GM21576 (cell line): ENCODE results near the gene BPTF.
"Not testable (repeated sequence)": the region's sequence is repeated elsewhere in the genome, so short reads cannot be mapped to it uniquely, and the experiment has no call there.

Experiments used
- ATAC-seq: cut with Tn5 transposase; IDR thresholded peaks from one replicate; pipeline ENCODE4 v1.9.1; 2021; ENCODE audit warnings: mild to moderate bottlenecking, moderate library complexity; ENCODE audit not compliant: unreplicated experiment

The BPTF gene

DNA sequence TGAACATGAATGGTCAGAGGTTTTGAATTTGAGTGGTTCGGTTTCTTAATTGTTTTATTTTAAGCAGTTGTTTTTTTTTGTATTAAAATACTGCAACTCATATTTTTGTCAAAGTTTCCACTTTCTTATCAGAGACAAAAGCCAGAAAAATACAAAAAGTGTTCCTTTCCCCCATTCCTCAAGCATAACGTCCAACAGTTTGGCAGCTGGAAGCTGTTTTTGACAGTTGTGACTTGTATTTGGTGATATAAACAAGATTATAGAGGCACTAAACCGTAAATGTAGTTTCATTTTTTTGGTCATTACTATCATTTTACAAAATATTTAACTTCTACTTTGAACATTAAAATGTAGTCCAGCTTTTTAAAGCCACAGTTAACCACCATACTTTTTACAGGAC lies 135.0 kb downstream of the BPTF start:
- not testable (repeated sequence) for ATAC-seq

DNA sequence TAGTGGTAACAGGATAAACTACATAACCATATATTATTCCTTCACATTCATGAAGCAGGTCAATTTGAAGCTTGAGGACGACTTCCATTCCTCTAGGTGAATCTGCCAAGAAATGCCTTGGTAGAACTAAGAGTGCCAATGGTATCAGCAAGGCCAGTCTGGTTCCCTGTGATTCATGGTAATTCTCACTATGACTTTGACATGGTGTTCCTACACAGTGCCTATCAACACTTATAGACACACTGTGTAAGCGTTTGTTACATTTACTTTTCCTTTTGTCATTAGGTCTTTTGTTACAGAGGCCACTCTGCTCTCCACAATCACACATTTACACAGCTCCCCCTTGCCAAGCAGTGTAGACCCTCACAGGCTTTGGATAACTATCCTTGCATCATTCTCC lies 136.9 kb downstream of the BPTF start:
- ATAC-seq = not testable (repeated sequence)

DNA sequence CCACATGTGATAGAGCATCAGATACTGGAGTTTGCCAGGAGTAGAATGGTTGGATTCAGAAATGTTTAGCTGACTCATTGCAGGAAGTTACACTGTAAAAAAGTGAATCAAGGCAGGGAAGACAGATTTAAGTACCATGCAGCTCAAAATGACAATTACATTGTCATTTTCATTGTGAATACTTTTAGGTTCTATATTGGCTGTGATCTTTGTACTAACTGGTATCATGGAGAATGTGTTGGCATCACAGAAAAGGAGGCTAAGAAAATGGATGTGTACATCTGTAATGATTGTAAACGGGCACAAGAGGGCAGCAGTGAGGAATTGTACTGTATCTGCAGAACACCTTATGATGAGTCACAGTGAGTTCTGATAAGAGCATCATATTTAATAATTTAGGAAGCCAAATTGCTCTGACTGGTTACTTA lies 137.9 kb downstream of the BPTF start:
- not testable (repeated sequence) for ATAC-seq

GRCh38 chr17:67970783-67971182 lies 145.5 kb downstream of the BPTF start:
- no peak for ATAC-seq

GRCh38 chr17:67974185-67974584 lies 148.9 kb downstream of the BPTF start:
- ATAC-seq = no peak

DNA sequence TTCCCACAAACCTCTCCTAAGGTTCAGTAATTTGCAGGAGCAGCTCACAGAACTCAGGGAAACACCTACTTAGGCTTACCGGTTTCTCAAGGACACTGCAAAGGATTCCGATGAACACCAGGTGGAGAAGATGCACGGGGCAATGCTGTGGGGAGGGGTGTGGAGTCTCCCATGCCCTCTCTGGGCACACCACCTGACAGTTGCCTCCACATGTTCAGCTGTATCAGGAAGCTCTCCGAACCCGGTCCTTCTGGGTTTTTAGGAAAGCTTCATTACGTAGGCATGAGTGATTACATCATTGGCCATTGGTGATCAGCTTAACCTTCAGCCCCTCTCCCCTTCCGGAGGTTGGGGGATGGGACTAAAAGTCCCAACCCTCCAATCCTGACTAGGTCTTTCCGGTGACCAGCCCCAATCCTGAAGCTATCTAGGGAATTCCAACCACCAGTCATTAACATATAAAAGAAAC lies 149.3 kb downstream of the BPTF start:
- no peak for ATAC-seq

DNA sequence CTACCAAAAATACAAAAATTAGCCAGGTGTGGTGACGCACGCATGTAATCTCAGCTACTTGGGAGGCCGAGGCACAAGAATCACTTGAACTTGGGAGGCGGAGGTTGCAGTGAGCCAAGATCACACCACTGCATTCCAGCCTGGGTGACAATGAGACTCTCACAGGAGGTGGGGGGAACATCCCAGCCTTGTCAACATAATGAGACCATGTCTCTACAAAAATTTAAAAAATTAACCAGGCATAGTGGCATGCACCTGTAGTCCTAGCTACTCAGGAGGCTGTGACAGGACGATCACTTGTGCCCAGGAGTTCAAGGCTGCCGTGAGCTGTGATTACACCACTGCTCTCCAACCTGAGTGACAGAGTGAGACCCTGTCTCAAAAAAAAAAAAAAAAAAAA lies 151.0 kb downstream of the BPTF start:
- not testable (repeated sequence) for ATAC-seq

DNA sequence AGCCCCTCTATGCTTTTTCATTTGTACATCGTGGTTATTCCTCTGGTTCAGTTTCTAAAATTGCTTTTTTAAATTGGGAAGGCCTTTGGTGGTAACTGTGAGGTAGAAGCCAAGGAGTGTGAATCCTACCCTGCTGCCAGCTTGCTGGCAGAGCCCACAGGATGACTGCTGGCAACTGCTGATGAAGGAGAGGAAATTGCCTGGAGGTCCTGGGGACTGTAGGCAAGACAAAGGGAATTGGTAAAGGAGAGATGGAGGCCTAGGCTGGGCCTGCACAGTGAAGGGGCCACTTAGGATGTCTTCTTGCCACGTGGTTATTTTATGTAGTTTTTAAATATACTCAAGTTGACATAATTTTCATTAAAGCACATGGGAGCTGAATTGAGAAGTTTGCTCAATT lies 155.2 kb downstream of the BPTF start:
- ATAC-seq = no peak

GRCh38 chr17:67980883-67981282 lies 155.6 kb downstream of the BPTF start:
- ATAC-seq = not testable (repeated sequence)

GRCh38 chr17:67982034-67982640 lies 156.8 kb downstream of the BPTF start:
- no peak for ATAC-seq

GRCh38 chr17:67982686-67983382 lies 157.5 kb downstream of the BPTF start:
- ATAC-seq = no peak

GRCh38 chr17:67983383-67983688 lies 158.0 kb downstream of the BPTF start:
- no peak for ATAC-seq

DNA sequence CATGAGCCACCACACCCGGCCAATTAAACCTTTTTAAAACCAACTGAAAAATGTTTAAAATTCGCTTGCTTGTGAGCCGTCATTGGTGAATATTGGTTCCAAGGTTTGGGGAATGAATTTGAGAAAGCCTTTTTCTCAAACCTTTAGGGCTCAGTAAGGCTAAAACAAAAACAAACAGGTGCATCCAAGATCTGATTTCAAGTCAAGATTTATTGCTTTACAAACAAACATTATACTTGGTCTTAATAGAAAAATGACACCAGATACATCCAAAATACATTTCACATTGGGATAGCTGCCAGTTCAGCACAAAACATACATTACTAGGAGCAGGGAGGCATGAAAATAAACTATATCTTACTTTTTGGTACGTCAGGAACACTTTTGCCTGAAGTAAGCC lies 165.6 kb downstream of the BPTF start:
- ATAC-seq = no peak

DNA sequence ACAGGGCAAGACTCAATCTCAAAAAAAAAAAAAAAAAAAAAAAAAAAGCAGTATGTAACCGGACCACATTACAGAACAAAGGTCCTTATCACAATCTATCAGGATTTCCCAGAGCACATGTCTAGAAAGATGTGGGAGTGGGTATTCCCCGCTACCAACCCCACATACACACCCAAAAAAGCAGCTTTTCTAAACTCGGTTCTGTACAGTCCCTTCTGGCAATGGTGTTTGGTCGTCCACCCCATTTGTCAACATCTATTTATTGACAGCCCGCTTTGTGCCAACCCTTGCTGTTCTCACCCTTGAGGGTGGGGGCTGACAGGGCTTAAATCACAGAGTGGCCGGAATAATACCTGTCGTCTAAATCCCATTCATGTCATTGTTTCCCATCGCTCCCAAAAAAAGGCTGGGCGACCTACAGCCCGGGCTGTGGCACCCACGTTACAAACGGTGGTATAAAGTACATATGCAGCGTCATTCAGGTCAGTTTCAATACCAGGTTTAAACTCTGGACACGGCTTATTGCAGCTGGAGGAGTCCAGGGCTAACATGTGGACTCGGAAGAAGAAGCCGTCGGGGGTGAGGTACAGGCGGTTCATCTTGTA lies 167.3 kb downstream of the BPTF start:
- no peak for ATAC-seq

DNA sequence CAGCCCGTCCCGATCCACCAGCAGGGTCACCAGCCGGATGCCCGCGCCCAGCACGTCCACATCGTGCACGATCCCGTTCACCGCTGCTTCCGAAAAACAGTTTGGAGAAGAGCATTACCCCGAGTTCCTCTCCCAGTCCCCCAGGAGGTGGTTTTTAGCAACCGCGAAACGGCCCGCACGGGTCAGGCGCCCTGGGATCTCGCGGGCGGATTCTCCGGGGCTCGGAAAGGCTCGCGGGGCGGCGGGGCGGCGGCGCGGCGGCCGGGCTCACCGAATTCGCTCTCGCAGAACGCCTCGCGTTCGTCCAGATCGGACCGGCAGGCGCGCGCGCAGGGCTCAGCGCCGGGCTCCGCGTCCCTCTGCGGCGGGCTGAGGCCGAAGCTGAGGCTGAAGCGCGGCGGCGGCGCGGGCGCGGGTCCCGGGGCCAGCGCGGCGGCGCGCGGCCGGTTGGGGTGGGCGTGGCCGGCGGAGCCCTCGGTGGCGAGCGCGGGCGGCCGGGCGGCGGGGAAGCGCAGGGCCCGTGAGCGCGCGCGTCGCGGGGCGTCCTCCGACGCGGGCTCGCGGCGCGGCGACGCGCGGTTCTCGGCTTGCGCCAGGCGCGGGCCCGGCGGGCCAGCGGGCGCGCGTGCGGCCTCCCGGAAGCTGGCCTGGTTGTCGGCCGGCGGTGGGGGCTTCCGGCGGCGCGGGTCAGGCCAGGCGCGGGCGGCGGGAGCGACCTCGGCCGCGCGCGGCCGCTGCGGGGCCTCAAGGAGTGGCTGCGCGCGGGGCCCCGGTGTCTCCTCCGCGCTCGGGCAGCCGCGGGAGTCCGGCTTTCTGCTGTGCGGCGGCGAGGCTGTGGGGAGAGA lies 168.1 kb downstream of the BPTF start:
- ATAC-seq = peak; percentile 74

DNA sequence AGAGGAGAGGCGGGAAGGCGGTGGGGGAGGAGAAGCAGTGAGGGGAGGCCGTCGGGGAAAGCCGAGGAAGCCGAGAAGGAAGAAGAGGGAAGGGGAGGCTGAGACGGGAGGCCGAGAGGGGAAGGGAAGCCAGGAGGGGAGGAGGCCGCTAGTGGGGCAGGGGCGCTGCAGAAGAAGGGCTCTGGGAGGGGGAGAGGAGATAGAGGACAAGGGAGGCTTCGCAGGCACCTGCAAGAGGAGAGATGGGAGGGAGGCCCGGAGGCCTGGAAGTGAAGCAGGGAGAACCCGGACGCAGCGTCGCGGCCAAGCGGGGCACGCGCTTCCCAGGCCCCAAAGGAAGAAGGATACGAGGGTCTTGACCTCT lies 168.7 kb downstream of the BPTF start:
- ATAC-seq = peak; percentile 3

- ATAC-seq = no peak
Observed at GRCh38 chr17:67994817-67995569, 169.7 kb downstream of the BPTF start.

DNA sequence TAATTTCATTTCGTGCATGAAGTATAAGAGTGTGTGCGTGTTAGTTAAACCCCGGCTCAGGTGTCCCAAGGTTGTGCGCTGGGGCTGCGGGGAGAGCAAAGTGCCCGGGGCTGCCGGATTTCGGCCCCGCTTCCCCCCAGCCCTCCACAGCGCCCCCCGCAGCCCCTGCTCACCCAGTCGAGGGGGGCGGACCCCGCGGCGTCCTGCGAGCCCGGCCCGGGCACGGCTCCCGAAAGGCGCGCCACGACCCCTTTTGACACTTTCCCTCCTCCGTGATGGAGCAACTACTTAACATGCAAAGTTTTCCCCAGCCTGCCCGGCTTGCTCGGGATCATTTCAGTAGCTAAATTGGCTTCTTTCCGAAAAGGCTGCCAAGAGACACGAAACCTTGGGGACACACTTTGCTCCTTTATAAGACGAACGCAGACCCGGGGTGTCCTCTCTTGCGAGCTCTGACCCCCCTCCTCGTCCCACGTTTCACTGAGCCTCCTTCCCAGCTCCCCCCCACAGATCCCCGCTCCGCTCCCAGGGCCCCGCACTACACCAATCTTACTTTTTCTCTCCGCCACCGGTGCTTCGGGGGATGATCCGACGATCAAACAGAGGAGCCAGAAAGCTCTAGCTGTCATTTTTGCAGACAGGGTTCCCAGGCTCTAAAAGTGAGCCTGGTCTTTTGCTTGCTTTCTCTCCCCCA lies 170.4 kb downstream of the BPTF start:
- no peak for ATAC-seq

GRCh38 chr17:67996301-67997171 lies 171.2 kb downstream of the BPTF start, which contains the start of gene C17orf58:
Gene C17orf58, minus strand, starts transcription at chr17:67996469. Its CDS starts 271 bp downstream, at chr17:67996198.
- ATAC-seq = not testable (repeated sequence)
